Hypothalamus (tissue), 51 donors: ENCODE results near the gene RFT1.

Source experiments
- DNase-seq, 51 donors: peaks; one replicate each; lab custom pipeline; 2025; lab: John Stamatoyannopoulos, UW

The RFT1 gene

DNA sequence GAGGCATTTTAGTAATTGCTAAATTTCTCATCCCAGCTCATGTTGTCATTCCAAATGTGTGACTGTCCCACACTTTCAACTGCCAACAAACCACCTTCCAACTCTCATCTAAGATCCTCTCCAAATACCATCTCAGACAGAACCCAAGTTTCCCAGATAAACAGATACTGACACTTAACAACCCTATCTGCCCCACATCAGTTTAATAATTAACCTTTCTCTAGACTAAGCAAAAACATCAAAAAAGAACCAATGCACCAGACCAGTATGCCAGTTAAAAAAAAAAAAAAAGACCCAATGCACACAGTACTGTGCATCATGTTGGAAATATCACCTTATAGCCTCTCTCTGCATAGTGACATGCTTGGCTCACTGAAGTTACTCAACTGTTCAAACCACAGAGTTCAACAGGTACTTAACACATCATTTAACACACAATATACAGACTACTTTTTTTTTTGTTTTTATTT, 89.8 kb downstream of the RFT1 start:
- no peak for DNase-seq

DNA sequence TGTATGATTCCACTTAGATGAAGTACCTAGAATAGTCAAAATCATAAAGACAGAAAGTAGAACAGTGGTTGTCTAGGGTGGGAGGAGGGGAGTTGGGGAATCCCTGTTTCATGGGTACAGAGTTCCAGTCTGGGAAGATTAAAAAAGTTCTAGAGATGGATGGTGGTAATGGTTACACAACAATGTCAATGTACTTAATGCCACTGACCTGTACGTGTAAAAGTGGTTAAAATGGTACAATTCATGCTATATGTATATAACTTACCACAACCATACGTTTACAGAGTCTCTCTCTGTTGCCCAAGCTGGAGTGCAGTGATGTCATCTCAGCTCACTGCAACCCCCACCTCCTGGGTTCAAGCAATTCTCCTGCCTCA, 90.9 kb downstream of the RFT1 start:
- no peak for DNase-seq

- DNase-seq = no peak
Observed at GRCh38 chr3:53038679-53039375, 91.4 kb downstream of the RFT1 start.
